Central memory CD8-positive, alpha-beta T cell (primary cell): Measurements from ENCODE around the gene NKX2-3.

Experiments used
- ATAC-seq: fragments of 150-1000 bp; cut with Tn5 transposase; replicated peaks from 2 replicates; pipeline ENCODE4 v1.10.0; 2022; ENCODE audit warnings: mild to moderate bottlenecking, moderate FRiP score, moderate number of reproducible peaks; ENCODE audit not compliant: poor library complexity, severe bottlenecking; ENCODE audit errors: extremely low read depth
- DNase-seq, 2 donors: peaks; one replicate each; pipeline ENCODE4 v3.0.0; 2021; ENCODE audit warnings: low spot score in 2 of 2
- H3K27ac Mint-ChIP-seq: one replicate; pipeline ENCODE4 v1.8.0; 2022; ENCODE audit warnings: low read depth, mild to moderate bottlenecking, moderate library complexity, mixed read lengths
- H3K27me3 Mint-ChIP-seq: one replicate; pipeline ENCODE4 v1.8.0; 2022; ENCODE audit warnings: mixed read lengths
- H3K36me3 Mint-ChIP-seq: one replicate; pipeline ENCODE4 v1.8.0; 2022; ENCODE audit warnings: mild to moderate bottlenecking, moderate library complexity, mixed read lengths; ENCODE audit not compliant: insufficient read depth
- H3K4me1 Mint-ChIP-seq: one replicate; pipeline ENCODE4 v1.8.0; 2022; ENCODE audit warnings: mixed read lengths
- H3K4me3 Mint-ChIP-seq: one replicate; pipeline ENCODE4 v1.8.0; 2022; ENCODE audit warnings: mild to moderate bottlenecking, moderate library complexity, mixed read lengths
- H3K9me3 Mint-ChIP-seq: one replicate; pipeline ENCODE4 v1.8.0; 2022; ENCODE audit warnings: mixed read lengths

The NKX2-3 gene

DNA sequence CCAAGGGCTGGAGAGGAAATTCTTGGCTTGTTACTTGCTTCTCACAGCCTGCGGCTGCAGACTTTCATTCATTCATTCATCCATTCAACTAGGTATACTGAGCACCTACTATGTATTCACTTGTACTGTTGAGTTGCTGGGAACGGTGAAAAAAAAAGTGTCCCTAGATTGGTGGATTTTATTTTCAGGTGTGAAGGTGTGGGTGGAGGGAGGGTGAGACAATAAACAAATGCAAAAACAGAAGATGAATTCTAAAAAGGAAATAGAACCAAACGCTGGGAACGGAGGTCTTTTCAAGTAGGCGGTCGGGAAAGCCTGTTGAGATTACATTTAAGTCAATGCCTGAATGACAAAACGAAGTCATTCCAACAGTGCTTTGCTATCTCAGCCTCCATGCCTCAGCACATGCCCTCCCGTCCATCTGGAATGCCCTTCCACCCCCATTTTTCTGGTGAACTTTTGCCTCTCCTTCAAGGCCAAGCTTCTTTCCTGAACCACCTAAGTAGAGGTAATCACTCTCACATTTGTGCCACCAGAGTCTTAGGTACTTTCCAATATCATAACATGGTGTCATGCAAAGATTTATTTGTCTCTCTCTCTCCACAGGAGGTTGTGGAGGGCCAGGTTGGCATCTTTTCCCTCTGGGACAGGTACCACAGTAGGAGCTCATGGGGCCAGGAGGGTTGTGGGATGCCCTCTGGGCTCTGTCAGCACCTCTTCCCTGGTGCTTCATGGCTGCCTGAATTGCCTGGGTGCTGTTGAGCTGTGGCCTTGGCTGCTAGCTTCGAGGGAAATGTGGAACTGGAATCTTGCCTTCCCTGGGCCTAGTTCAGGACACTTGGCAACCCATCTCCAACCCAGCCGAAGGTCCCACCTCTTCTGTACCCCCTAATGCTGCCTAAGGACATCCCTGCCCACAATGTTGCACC is 5.5 kb downstream of the NKX2-3 start:
- Mint-ChIP-seq H3K4me3 (no peak overlapping the region), H3K4me1 (peaks cover 6% of the 10 kb centered on the region), H3K36me3 (peaks cover 2% of the 10 kb centered on the region), H3K9me3 (no peaks in the 10 kb centered on the region), H3K27ac (no peak overlapping the region), H3K27me3 (peaks cover 88% of the 10 kb centered on the region)
- DNase-seq (no peak), ATAC-seq (no peak)

DNA sequence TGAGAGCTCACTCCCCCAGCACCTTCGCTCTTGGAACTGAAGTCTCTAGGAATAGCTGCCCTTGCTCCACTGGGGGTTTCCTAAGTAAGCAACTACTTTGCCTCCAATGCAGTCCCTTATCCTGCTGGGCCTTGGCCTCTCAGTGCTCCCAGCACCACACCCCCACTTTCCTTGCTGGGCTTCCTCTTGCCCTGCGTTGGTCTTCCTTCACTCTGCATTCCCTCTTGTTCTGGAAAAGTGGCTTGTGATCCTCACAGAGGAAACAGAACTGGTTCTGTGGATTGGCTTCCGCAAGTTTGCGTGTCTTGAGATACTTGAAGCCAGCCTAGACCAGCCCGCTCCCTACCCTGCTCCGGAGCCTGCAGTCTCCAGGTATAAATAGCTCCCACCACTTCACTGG is 6.4 kb downstream of the NKX2-3 start:
- Mint-ChIP-seq H3K36me3 (peaks cover 2% of the 10 kb centered on the region), H3K27me3 (peaks cover 88% of the 10 kb centered on the region), H3K27ac (no peak overlapping the region), H3K4me1 (peaks cover 6% of the 10 kb centered on the region), H3K4me3 (no peak overlapping the region), H3K9me3 (no peaks in the 10 kb centered on the region)
- ATAC-seq (no peak), DNase-seq (no peak)

DNA sequence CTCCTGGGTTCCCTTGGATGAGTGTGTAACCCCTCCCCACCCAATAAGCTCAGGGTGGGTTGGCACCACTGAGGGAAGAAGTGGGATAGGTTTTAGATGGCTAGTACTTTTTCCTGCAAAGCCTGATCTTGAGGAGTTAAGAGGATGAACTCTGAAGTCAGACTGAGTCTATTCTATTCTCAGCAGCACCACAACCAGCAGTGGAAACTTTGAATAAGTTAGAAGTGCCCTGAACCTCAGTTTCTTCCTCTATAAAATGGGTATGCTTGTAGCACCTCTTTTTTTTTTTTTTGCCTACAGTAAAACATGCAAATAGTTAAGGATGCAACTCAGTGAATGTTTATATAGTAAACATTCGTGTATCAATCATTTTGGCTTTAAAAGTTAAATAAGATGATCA is 7.1 kb downstream of the NKX2-3 start:
- peaks cover 2% of the 10 kb centered on the region for H3K36me3 Mint-ChIP-seq
- H3K4me1 Mint-ChIP-seq: peaks cover 6% of the 10 kb centered on the region
- ATAC-seq: no peak
- H3K4me3 Mint-ChIP-seq: no peak overlapping the region
- H3K27me3 Mint-ChIP-seq: peaks cover 88% of the 10 kb centered on the region
- no peak overlapping the region for H3K27ac Mint-ChIP-seq
- DNase-seq: no peak
- no peaks in the 10 kb centered on the region for H3K9me3 Mint-ChIP-seq

DNA sequence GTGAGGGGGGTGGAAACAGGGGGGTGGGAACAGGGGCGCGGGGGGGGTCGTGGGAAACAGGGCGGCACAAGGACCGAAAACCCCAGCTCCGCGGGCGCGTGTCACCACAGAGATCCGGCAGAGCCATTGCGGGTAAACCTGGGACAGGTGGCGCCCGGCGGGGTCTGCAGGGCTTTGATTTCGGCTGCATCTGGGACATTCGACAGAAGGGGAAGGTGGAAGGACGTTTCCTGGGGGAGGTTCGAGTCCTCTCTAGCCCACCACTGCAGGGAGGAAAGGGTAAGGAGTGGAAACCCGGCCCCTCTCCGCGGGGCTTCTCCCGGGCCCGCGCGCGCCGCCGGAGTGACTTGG is 7.5 kb downstream of the NKX2-3 start:
- no peak for DNase-seq
- Mint-ChIP-seq H3K9me3 (no peaks in the 10 kb centered on the region), H3K4me1 (peaks cover 6% of the 10 kb centered on the region), H3K4me3 (no peak overlapping the region), H3K36me3 (no peaks in the 10 kb centered on the region), H3K27ac (no peak overlapping the region), H3K27me3 (peaks cover 91% of the 10 kb centered on the region)
- ATAC-seq: no peak

DNA sequence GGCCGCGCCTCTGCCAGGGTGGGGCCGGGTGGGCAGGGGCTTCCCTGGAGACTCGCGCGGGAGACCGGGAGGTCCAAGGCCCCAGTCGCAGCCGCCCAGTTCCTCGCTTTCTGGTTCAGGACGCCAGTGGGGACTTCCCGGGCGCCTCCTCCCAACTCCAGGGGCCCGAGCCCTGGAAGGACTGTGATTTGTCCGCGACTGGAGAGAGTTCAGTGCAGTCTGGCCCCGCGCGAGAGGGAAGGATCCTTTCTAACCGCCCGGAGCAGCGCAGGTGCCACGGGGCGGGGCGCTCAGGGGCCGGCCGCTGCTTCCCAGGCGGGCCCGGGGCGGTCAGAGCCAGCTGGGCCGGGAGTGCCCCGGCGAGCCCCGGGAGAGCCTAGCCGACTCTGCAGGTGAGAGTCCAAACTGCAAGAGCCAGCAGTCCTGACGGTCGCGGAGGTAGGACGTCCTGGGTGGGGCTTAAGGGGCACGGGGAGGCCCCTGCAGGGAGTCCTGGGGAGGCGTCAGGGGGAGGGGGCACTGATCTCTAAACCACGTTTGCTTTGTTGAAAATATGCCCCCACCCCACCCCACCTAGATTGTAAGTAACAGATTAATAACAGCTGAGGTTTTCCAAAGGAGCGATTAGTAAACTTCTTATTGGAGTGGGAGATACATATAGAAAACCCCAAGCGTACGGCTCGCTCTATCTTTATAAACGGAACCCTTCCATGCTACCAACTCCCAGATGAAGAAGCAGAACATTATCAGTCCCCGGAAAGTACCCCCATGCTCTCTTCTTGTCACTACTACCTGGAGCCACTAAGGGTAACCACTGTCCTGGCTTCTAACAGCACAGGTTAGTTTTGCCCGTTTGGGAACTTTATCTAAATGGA is 8.2 kb downstream of the NKX2-3 start:
- ATAC-seq (peak; percentile 28), DNase-seq (no peak)
- H3K27ac Mint-ChIP-seq: no peak overlapping the region
- H3K4me1 Mint-ChIP-seq: peaks cover 6% of the 10 kb centered on the region
- H3K36me3 Mint-ChIP-seq: no peaks in the 10 kb centered on the region
- no peaks in the 10 kb centered on the region for H3K9me3 Mint-ChIP-seq
- no peak overlapping the region for H3K4me3 Mint-ChIP-seq
- peaks cover 96% of the 10 kb centered on the region for H3K27me3 Mint-ChIP-seq

DNA sequence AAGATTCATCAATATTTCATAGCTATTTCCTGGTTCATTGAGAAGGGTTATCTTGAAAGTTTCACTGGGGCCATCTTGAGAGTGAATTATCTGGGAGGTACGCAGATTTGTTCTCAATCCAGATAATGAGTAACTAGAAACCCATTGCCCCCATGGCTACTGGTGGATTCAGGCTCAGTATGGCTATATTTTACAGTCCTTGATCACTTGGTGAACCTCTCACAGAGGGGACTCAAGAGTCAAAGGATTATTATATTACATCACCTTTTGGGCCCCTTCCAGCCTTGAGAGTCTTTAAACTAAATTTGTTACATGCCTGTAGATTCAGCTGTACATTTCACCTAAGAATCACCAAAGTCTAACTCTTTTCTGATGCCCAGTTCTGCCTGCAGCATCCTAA is 11.6 kb downstream of the NKX2-3 start:
- Mint-ChIP-seq H3K36me3 (no peaks in the 10 kb centered on the region), H3K4me3 (no peak overlapping the region), H3K9me3 (no peaks in the 10 kb centered on the region), H3K27me3 (peaks cover 78% of the 10 kb centered on the region), H3K27ac (no peak overlapping the region), H3K4me1 (no peaks in the 10 kb centered on the region)
- ATAC-seq: no peak
- DNase-seq: no peak

DNA sequence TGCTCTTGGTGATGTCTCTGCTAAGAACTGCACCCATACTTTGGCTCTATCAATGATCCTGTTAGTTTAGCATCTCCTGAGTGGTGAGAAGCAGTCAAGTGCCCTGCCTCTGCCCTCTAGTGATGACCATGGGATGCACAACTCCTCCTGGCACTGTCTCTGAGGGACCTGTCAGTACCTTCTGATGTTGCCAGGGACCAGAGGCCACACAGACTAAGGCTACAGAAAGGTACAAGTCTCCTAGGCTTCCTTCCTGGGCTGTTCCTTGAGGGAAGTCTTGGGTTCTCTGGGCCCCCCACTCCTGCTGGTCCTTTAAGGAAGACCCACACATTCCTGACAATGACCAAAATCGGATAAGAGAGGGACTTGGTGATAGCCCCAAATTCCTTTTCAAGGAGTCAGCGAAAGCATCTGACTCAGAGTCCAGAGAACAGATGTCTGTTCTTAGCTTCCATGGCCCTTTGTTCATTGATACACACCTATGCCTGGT is 15.3 kb downstream of the NKX2-3 start:
- Mint-ChIP-seq H3K27ac (no peak overlapping the region), H3K4me3 (no peak overlapping the region), H3K36me3 (no peaks in the 10 kb centered on the region), H3K9me3 (no peaks in the 10 kb centered on the region), H3K4me1 (no peaks in the 10 kb centered on the region), H3K27me3 (peaks cover 78% of the 10 kb centered on the region)
- ATAC-seq (no peak), DNase-seq (no peak)

DNA sequence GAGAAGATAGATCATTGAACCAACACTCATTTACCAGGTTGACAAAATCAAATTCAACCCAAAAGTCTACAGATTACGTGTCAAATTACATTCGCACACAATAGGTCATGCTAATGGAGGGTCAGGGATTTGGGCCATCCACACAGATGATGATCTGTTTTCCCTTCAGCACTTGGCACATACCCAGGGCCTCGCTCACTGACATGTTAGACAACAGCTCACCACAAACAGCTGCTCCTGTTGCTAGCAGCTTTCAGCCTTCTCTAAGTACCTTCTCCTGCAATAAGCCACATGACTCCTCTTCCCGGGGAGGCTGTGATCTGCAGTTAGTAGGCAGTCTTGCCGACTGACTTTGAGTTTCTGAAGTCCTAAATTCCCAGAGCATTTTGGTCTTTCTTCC is 18.4 kb downstream of the NKX2-3 start:
- H3K9me3 Mint-ChIP-seq: no peaks in the 10 kb centered on the region
- no peak overlapping the region for H3K4me3 Mint-ChIP-seq
- H3K36me3 Mint-ChIP-seq: no peaks in the 10 kb centered on the region
- peaks cover 7% of the 10 kb centered on the region for H3K4me1 Mint-ChIP-seq
- DNase-seq (no peak), ATAC-seq (no peak)
- H3K27me3 Mint-ChIP-seq: peaks cover 71% of the 10 kb centered on the region
- no peak overlapping the region for H3K27ac Mint-ChIP-seq

DNA sequence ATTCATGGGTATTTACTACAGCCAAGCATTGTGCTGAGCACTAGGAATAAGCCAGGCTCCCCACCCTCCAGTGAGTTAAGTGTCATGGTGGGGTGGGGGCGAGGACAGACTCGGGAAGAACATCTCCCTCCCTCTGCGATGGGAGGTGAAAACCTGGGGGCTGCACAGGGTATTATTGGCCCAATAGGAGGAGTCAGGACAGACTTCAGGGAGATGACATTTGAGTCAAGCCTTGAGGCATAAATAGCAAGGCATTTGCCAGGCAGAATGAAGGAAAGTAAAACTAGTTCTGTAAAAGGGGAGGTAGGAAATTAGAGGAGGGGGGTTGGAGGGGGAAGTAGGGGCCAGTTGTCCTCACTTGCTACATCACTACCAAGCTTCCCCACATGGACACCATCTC is 18.9 kb downstream of the NKX2-3 start:
- H3K4me3 Mint-ChIP-seq: no peak overlapping the region
- ATAC-seq (no peak), DNase-seq (no peak)
- H3K27ac Mint-ChIP-seq: no peak overlapping the region
- peaks cover 67% of the 10 kb centered on the region for H3K27me3 Mint-ChIP-seq
- no peaks in the 10 kb centered on the region for H3K9me3 Mint-ChIP-seq
- H3K36me3 Mint-ChIP-seq: no peaks in the 10 kb centered on the region
- peaks cover 11% of the 10 kb centered on the region for H3K4me1 Mint-ChIP-seq

DNA sequence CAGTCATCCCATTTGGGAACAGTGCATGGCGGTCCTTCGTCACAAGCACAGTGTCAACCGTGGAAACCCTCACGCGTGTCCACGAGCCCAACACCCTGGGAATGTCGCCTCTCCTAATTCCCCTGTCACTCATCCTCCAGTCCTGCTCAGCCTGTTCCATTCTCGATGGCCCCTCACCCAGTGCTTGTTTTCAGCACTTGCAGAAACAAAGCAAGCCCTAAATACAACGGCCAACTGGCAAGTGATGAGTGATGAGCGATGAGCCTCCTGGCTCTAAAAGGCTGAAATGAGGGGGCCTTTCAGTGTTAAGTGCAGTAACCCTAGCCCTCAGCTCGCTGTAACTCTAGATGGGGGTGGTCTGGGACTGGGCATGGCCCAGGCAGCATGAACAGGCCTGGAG is 22.6 kb downstream of the NKX2-3 start:
- peaks cover 57% of the 10 kb centered on the region for H3K27me3 Mint-ChIP-seq
- no peaks in the 10 kb centered on the region for H3K9me3 Mint-ChIP-seq
- no peak overlapping the region for H3K4me3 Mint-ChIP-seq
- ATAC-seq: no peak
- H3K27ac Mint-ChIP-seq: no peak overlapping the region
- DNase-seq: no peak
- H3K36me3 Mint-ChIP-seq: no peaks in the 10 kb centered on the region
- H3K4me1 Mint-ChIP-seq: peaks cover 13% of the 10 kb centered on the region

DNA sequence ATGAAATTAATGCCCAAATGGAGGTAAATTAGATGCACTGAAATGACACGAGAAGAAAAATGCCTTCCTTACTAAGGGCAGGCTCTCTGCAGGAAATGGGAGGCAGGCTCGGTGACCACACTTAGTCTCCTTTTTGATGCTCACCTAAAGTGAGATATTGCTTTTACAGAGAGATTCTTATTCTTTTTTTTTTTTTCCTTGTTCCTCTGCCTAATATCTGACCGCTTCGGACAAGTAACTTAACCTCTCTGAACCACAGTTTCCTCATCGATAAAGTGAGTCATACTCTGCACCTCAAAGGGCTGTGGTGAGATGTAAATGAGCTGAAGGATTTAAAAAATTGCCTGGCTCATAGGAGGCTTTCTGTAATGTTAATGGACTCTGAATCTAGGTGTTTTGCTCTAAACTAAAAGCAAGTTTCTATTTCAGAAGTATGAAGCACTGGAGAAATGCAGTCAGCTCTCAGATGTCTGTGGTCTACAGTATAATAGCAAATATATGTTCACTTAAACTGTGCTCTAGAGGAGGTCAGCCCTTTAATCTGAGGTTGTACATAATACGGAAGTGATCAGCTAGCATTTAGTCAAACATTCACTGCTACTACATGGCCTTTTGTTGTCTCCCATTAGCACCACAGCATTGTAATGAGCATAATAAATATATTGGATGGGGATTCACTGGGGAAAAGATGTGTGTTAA is 23.2 kb downstream of the NKX2-3 start:
- H3K4me3 Mint-ChIP-seq: no peak overlapping the region
- peaks cover 16% of the 10 kb centered on the region for H3K4me1 Mint-ChIP-seq
- H3K27me3 Mint-ChIP-seq: peaks cover 54% of the 10 kb centered on the region
- H3K27ac Mint-ChIP-seq: no peak overlapping the region
- peaks cover 3% of the 10 kb centered on the region for H3K36me3 Mint-ChIP-seq
- no peaks in the 10 kb centered on the region for H3K9me3 Mint-ChIP-seq
- ATAC-seq (peak; percentile 54), DNase-seq (no peak)

DNA sequence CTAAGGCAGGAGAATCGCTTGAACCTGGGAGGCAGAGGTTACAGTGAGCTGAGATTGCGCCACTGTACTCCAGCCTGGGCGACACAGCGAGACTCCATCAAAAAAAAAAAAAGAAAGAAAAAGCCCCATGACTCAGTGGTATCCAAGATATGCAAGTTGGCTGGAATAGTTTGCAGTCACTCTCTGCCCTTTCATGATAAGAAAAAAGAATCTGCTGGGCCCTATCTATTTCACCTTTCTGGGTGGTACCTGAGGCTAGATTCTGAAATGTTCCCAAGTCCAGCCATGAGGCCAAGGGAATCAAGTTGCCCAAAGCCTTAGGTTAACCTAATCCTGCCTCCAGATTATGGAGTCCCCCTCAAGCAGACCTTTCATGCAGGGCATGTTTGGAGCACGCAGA is 24.3 kb downstream of the NKX2-3 start:
- peaks cover 16% of the 10 kb centered on the region for H3K4me1 Mint-ChIP-seq
- DNase-seq (no peak), ATAC-seq (no peak)
- no peak overlapping the region for H3K4me3 Mint-ChIP-seq
- H3K27ac Mint-ChIP-seq: no peak overlapping the region
- no peaks in the 10 kb centered on the region for H3K9me3 Mint-ChIP-seq
- peaks cover 47% of the 10 kb centered on the region for H3K27me3 Mint-ChIP-seq
- H3K36me3 Mint-ChIP-seq: peaks cover 3% of the 10 kb centered on the region
